Astrocyte (in vitro differentiated cells and primary cell): ENCODE results near the gene USP47. TPM values are rescaled to one million over a fixed set of nuclear protein-coding genes. Genes with fewer than 3 reads are reported as not detected.

Source experiments
- DNase-seq: peaks from one replicate; pipeline ENCODE4 v3.0.0-alpha.2; 2010; ENCODE audit warnings: low read depth
- FAIRE-seq: peaks from 2 replicates; lab custom pipeline; 2011; peaks lifted over from hg19 to GRCh38; lab: Jason Lieb, UNC
- H2AFZ ChIP-seq: 2 replicates; pipeline ENCODE4 v1.6.0; 2012; ENCODE audit warnings: low read depth, low read length, inconsistent platforms
- H3K27ac ChIP-seq: 2 replicates; pipeline ENCODE4 v1.5.1; 2011; ENCODE audit warnings: low read depth, low read length, inconsistent platforms
- H3K27me3 ChIP-seq: 2 replicates; pipeline ENCODE4 v1.6.0; 2011; ENCODE audit warnings: low read length, inconsistent platforms; ENCODE audit not compliant: insufficient read depth
- H3K36me3 ChIP-seq: 2 replicates; pipeline ENCODE4 v1.5.1; 2011; ENCODE audit warnings: low read length, inconsistent platforms; ENCODE audit not compliant: insufficient read depth
- H3K4me1 ChIP-seq: 2 replicates; pipeline ENCODE4 v1.5.1; 2011; ENCODE audit warnings: low read length, inconsistent platforms; ENCODE audit not compliant: insufficient read depth
- H3K4me2 ChIP-seq: 2 replicates; pipeline ENCODE4 v1.6.0; 2012; ENCODE audit warnings: low read length, inconsistent platforms
- H3K4me3 ChIP-seq: 2 replicates; pipeline ENCODE4 v1.5.1; 2011; ENCODE audit warnings: low read depth, mild to moderate bottlenecking, low read length, inconsistent platforms; ENCODE audit not compliant: insufficient read depth
- H3K79me2 ChIP-seq: 2 replicates; pipeline ENCODE4 v1.6.0; 2012; ENCODE audit warnings: mild to moderate bottlenecking, low read length, inconsistent platforms; ENCODE audit not compliant: insufficient read depth
- H3K9ac ChIP-seq: 2 replicates; pipeline ENCODE4 v1.6.0; 2012; ENCODE audit warnings: mild to moderate bottlenecking, low read length, inconsistent platforms
- H3K9me3 ChIP-seq: 2 replicates; pipeline ENCODE4 v1.5.1; 2012; ENCODE audit warnings: low read depth, mild to moderate bottlenecking, low read length, inconsistent platforms; ENCODE audit not compliant: insufficient read depth
- H4K20me1 ChIP-seq: 2 replicates; pipeline ENCODE4 v1.6.0; 2012; ENCODE audit warnings: low read length, inconsistent platforms; ENCODE audit not compliant: insufficient read depth
- H3K27ac Mint-ChIP-seq: one replicate; pipeline ENCODE4 v1.8.0; 2021; ENCODE audit warnings: mild to moderate bottlenecking, mixed read lengths; ENCODE audit not compliant: unreplicated experiment
- H3K27me3 Mint-ChIP-seq: one replicate; pipeline ENCODE4 v1.8.0; 2021; ENCODE audit warnings: low read depth, mixed read lengths; ENCODE audit not compliant: unreplicated experiment
- H3K36me3 Mint-ChIP-seq: one replicate; pipeline ENCODE4 v1.8.0; 2021; ENCODE audit warnings: low read depth, mixed read lengths; ENCODE audit not compliant: unreplicated experiment
- H3K4me1 Mint-ChIP-seq: one replicate; pipeline ENCODE4 v1.8.0; 2021; ENCODE audit warnings: low read depth, mixed read lengths; ENCODE audit not compliant: unreplicated experiment
- H3K4me3 Mint-ChIP-seq: one replicate; pipeline ENCODE4 v1.8.0; 2021; ENCODE audit warnings: mild to moderate bottlenecking, moderate library complexity, mixed read lengths; ENCODE audit not compliant: unreplicated experiment
- H3K9me3 Mint-ChIP-seq: one replicate; pipeline ENCODE4 v1.8.0; 2021; ENCODE audit warnings: mild to moderate bottlenecking, mixed read lengths; ENCODE audit not compliant: unreplicated experiment
- EZH2 ChIP-seq: IDR thresholded peaks from 2 replicates; pipeline ENCODE4 v1.6.1; 2012; ENCODE audit warnings: mild to moderate bottlenecking, low read length, inconsistent platforms; ENCODE audit not compliant: insufficient read depth
- total RNA-seq: library from RNA; stranded (reverse); gene quantifications from 2 replicates; pipeline ENCODE4 v1.2.1, GENCODE V29; 2021
- TF ChIP-seq, protein P1 (sequence below): IDR thresholded peaks from 2 replicates; pipeline ENCODE4 v1.5.1; 2011; ENCODE audit warnings: low read depth, mild to moderate bottlenecking, inconsistent platforms, low read length, moderate library complexity; ENCODE audit not compliant: insufficient read depth

Gene USP47
- total RNA-seq, 1 donor from 2014 or later = 49.5 TPM

DNA sequence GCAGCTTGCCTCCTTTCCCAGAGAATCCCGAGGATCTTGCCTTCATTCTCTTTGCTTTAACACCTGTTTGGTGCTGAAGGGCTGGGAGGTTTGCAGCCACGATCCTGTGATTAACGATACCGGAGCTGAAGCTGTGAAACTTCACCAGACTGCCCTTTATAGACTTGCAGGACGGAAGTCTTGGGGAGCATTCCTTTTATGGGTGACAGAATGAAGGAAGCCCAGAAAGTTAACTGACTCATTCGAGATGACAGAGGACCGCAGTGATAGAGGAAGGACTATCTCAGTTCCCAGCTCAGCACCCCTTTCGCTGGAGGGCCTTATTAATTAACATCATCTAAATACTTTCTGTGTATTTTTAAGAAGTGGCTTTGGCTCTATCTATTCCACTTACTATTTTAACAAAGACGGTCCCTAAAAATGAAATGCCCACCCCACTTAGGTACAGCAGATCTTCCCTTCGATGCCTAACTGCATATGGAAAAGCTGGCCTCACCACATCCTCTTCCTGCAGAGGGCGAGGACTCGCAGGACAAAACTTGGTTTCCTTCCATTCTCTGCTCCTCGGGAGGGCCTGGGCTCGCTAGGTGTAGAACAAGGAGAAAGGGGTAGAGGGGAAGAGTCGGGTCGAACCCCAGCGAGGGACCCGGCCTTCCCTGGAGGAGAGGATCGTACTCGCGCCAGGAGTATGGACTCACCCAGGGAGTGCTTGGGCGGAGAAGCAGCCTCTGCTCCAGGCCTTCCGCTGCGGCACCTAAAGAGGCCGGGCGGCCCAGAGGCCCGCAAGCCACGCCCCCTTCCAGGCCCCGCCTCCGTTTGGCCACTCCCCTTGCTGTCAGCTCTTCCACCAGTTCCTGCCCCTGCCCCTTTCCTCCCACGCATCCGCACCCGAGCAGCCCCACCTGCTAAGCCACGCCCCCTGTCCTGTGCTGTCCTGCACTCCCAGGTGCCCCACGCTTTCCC is 30.7 kb upstream of the USP47 start:
- no peaks in the 10 kb centered on the region for H4K20me1 ChIP-seq
- H3K27me3 Mint-ChIP-seq = no peaks in the 10 kb centered on the region
- TF ChIP-seq, protein P1, sequence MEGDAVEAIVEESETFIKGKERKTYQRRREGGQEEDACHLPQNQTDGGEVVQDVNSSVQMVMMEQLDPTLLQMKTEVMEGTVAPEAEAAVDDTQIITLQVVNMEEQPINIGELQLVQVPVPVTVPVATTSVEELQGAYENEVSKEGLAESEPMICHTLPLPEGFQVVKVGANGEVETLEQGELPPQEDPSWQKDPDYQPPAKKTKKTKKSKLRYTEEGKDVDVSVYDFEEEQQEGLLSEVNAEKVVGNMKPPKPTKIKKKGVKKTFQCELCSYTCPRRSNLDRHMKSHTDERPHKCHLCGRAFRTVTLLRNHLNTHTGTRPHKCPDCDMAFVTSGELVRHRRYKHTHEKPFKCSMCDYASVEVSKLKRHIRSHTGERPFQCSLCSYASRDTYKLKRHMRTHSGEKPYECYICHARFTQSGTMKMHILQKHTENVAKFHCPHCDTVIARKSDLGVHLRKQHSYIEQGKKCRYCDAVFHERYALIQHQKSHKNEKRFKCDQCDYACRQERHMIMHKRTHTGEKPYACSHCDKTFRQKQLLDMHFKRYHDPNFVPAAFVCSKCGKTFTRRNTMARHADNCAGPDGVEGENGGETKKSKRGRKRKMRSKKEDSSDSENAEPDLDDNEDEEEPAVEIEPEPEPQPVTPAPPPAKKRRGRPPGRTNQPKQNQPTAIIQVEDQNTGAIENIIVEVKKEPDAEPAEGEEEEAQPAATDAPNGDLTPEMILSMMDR = no peak
- TF ChIP-seq EZH2 = no peak
- FAIRE-seq (no peak), DNase-seq (no peak)
- H3K27ac ChIP-seq = no peak overlapping the region
- H3K9me3 Mint-ChIP-seq = no peaks in the 10 kb centered on the region
- no peaks in the 10 kb centered on the region for H3K36me3 ChIP-seq
- no peak overlapping the region for H3K9ac ChIP-seq
- no peak overlapping the region for H3K27ac Mint-ChIP-seq
- no peaks in the 10 kb centered on the region for H3K9me3 ChIP-seq
- no peaks in the 10 kb centered on the region for H3K79me2 ChIP-seq
- no peak overlapping the region for H3K4me3 ChIP-seq
- H3K4me1 ChIP-seq = peaks cover 10% of the 10 kb centered on the region
- H3K36me3 Mint-ChIP-seq = peaks cover 3% of the 10 kb centered on the region
- H3K4me2 ChIP-seq = no peak overlapping the region
- no peak overlapping the region for H2AFZ ChIP-seq
- no peaks in the 10 kb centered on the region for H3K27me3 ChIP-seq
- H3K4me3 Mint-ChIP-seq = no peak overlapping the region
- H3K4me1 Mint-ChIP-seq = peaks cover 13% of the 10 kb centered on the region

DNA sequence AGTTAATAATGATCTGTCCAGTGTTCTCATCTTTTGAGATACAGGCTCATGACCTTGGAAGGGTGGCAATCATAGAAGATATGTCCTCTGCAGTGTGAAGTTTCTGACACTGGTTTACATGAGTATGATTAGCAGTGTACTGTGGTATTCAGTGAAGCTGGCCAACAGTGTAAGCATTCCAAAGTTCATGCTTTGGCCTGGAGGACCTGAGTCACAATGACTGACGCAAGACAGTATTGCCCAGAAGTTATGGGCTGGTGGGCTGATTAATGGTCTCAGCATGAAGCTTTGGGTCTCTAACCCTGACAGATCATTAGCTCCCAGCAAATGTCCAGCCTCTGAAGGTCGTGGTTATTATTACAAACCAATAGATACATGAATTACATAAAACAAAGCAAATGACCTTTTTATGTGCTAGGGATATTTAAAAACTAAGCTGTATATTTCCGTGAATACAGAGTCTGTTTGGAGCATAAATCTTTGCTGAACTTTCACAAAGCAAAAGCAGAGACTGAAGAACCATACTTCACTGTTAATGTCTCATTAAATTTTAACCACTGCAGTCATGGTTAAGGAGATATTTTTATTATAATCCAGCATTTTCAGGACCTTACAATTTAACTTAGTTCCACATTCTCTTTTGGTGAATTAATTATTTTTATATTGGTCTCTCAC is 28.3 kb upstream of the USP47 start:
- Histone ChIP-seq H3K9ac (peak overlapping the region; percentile 39), H3K79me2 (no peaks in the 10 kb centered on the region), H3K36me3 (no peaks in the 10 kb centered on the region), H3K4me3 (no peak overlapping the region), H3K9me3 (no peaks in the 10 kb centered on the region), H3K27ac (peak overlapping the region; percentile 66), H3K27me3 (no peaks in the 10 kb centered on the region), H3K4me2 (peak overlapping the region; percentile 56), H4K20me1 (no peaks in the 10 kb centered on the region), H3K4me1 (peaks cover 10% of the 10 kb centered on the region), H2AFZ (no peak overlapping the region)
- no peak overlapping the region for H3K4me3 Mint-ChIP-seq
- DNase-seq = peak; percentile 97
- no peaks in the 10 kb centered on the region for H3K27me3 Mint-ChIP-seq
- H3K27ac Mint-ChIP-seq = peak overlapping the region; percentile 94
- H3K4me1 Mint-ChIP-seq = peaks cover 13% of the 10 kb centered on the region
- no peaks in the 10 kb centered on the region for H3K9me3 Mint-ChIP-seq
- peaks cover 3% of the 10 kb centered on the region for H3K36me3 Mint-ChIP-seq
- FAIRE-seq = peak; percentile 76
- TF ChIP-seq EZH2 = no peak
- TF ChIP-seq, protein P1 = no peak
